IMR-90 (cell line): Measurements from ENCODE around the gene CXCL11. TPM values are rescaled to one million over a fixed set of nuclear protein-coding genes. Genes with fewer than 3 reads are reported as not detected.

Source experiments
- ATAC-seq: fragments of 200-7000 bp; cut with Tn5 transposase; 2 replicates; pipeline ENCODE4 v1.9.1; 2020; ENCODE audit warnings: low read depth, mild to moderate bottlenecking, moderate library complexity
- BruUV-seq: library from RNA; stranded (reverse); fragments of 400-500 nt; replicated peaks from 2 replicates; lab custom pipeline; 2021; lab: Mats Ljungman, UMichigan
- CTCF ChIA-PET: fragments of 300-600 bp; formaldehyde crosslinking; extraction: SDS; loops from one replicate; lab custom pipeline; 2021; ENCODE audit warnings: antibody characterized with exemption; lab: Yijun Ruan, JAX
- POLR2A ChIA-PET: fragments of 300-600 bp; sonication (Branson Sonifier 250); formaldehyde crosslinking; loops from one replicate; lab custom pipeline; 2022; ENCODE audit warnings: antibody characterized with exemption; ENCODE audit not compliant: unreplicated experiment; lab: Charles Lee
- DNase-seq: peaks from one replicate; pipeline ENCODE4 v3.0.0; 2013
- H2AFZ ChIP-seq: replicated peaks from 2 replicates; pipeline ENCODE3; 2013; ENCODE audit warnings: low read length, mild to moderate bottlenecking; ENCODE audit not compliant: poor library complexity
- H2AK5ac ChIP-seq: 2 replicates; pipeline ENCODE4 v1.6.1; 2013; ENCODE audit warnings: low read depth, low read length, inconsistent platforms
- H2AK9ac ChIP-seq: replicated peaks from 2 replicates; pipeline ENCODE3; 2013; ENCODE audit warnings: mild to moderate bottlenecking, low read depth, low read length, moderate library complexity; ENCODE audit not compliant: poor library complexity
- H2BK120ac ChIP-seq: 2 replicates; pipeline ENCODE4 v1.6.1; 2013; ENCODE audit warnings: low read depth, low read length, inconsistent platforms
- H2BK15ac ChIP-seq: 3 replicates; pipeline ENCODE4 v1.6.1; 2013; ENCODE audit warnings: low read depth, low read length, inconsistent platforms
- H2BK20ac ChIP-seq: 2 replicates; pipeline ENCODE4 v1.6.1; 2013; ENCODE audit warnings: low read depth, mild to moderate bottlenecking, inconsistent platforms, low read length, moderate library complexity
- H2BK5ac ChIP-seq: 2 replicates; pipeline ENCODE4 v1.6.1; 2013; ENCODE audit warnings: mild to moderate bottlenecking, low read depth, low read length, inconsistent platforms; ENCODE audit not compliant: poor library complexity, severe bottlenecking
- H3K14ac ChIP-seq: replicated peaks from 2 replicates; pipeline ENCODE4 v1.6.1; 2013; ENCODE audit warnings: low read depth, low read length, inconsistent platforms
- H3K18ac ChIP-seq: 2 replicates; pipeline ENCODE4 v1.6.1; 2013; ENCODE audit warnings: low read depth, low read length, control low read depth
- H3K23ac ChIP-seq: 2 replicates; pipeline ENCODE4 v1.6.1; 2013; ENCODE audit warnings: low read depth, low read length, inconsistent platforms
- H3K27ac ChIP-seq: 2 replicates; pipeline ENCODE4 v1.5.1; 2013; ENCODE audit warnings: mild to moderate bottlenecking, control low read depth, low read length; ENCODE audit not compliant: insufficient read depth
- H3K27me3 ChIP-seq: 2 replicates; pipeline ENCODE4 v1.6.1; 2013; ENCODE audit warnings: low read length; ENCODE audit not compliant: control insufficient read depth, insufficient read depth
- H3K36me3 ChIP-seq: 2 replicates; pipeline ENCODE4 v1.6.1; 2013; ENCODE audit warnings: low read length, mixed read lengths; ENCODE audit not compliant: control insufficient read depth, insufficient read depth
- H3K4ac ChIP-seq: 2 replicates; pipeline ENCODE4 v1.6.1; 2013; ENCODE audit warnings: low read depth, low read length, inconsistent platforms
- H3K4me1 ChIP-seq: 2 replicates; pipeline ENCODE4 v1.6.1; 2013; ENCODE audit warnings: low read length, mixed read lengths; ENCODE audit not compliant: control insufficient read depth, insufficient read depth
- H3K4me2 ChIP-seq: 2 replicates; pipeline ENCODE4 v1.6.1; 2013; ENCODE audit warnings: low read depth, mild to moderate bottlenecking, control low read depth, low read length, moderate library complexity
- H3K4me3 ChIP-seq: 2 replicates; pipeline ENCODE4 v1.5.1; 2013; ENCODE audit warnings: low read depth, mild to moderate bottlenecking, control low read depth, low read length, moderate library complexity; ENCODE audit not compliant: insufficient read depth
- H3K56ac ChIP-seq: 2 replicates; pipeline ENCODE4 v1.6.1; 2013; ENCODE audit warnings: low read length, inconsistent platforms; ENCODE audit not compliant: insufficient read depth; ENCODE audit errors: extremely low read depth
- H3K79me1 ChIP-seq, 2 experiments: 2 replicates each; pipeline ENCODE4 v1.6.1; 2013; ENCODE audit warnings: low read length in 2 of 2, inconsistent platforms in 1 of 2, low read depth in 1 of 2
- H3K9ac ChIP-seq: 2 replicates; pipeline ENCODE4 v1.6.1; 2013; ENCODE audit warnings: low read depth, low read length, control low read depth
- H3K9me1 ChIP-seq: 2 replicates; pipeline ENCODE4 v1.6.1; 2013; ENCODE audit warnings: low read length, inconsistent platforms; ENCODE audit not compliant: insufficient read depth
- H3K9me3 ChIP-seq: 2 replicates; pipeline ENCODE4 v1.6.1; 2013; ENCODE audit warnings: low read length; ENCODE audit not compliant: control insufficient read depth, insufficient read depth
- H4K20me1 ChIP-seq: 2 replicates; pipeline ENCODE4 v1.6.1; 2013; ENCODE audit warnings: low read length, inconsistent platforms; ENCODE audit not compliant: insufficient read depth
- H4K5ac ChIP-seq: 2 replicates; pipeline ENCODE4 v1.6.1; 2013; ENCODE audit warnings: mild to moderate bottlenecking, low read depth, low read length, control low read depth
- H4K8ac ChIP-seq, 2 experiments: 2 replicates each; pipeline ENCODE4 v1.6.1; 2013; ENCODE audit warnings: low read depth in 2 of 2, low read length in 2 of 2, control low read depth in 1 of 2, inconsistent platforms in 1 of 2
- H4K91ac ChIP-seq: 2 replicates; pipeline ENCODE4 v1.6.1; 2013; ENCODE audit warnings: low read depth, low read length, inconsistent platforms; ENCODE audit not compliant: insufficient read depth
- BHLHE40 ChIP-seq: fragments of 150-350 bp; IDR thresholded peaks from 2 replicates; pipeline ENCODE4 v1.6.1; 2016; ENCODE audit warnings: mild to moderate bottlenecking, low read depth, low read length
- CEBPB ChIP-seq: IDR thresholded peaks from 2 replicates; pipeline ENCODE4 v1.6.1; 2012; ENCODE audit warnings: low read depth, low read length, improper control_type of control experiment
- CHD1 ChIP-seq: IDR thresholded peaks from 2 replicates; pipeline ENCODE4 v1.6.1; 2012; ENCODE audit warnings: low read depth, low read length, improper control_type of control experiment
- FOS ChIP-seq: fragments of 150-350 bp; IDR thresholded peaks from 2 replicates; pipeline ENCODE4 v1.6.1; 2016; ENCODE audit warnings: low read depth, low read length
- MAFK ChIP-seq: IDR thresholded peaks from 2 replicates; pipeline ENCODE4 v1.6.1; 2012; ENCODE audit warnings: low read depth, low read length, improper control_type of control experiment
- MAZ ChIP-seq: IDR thresholded peaks from 2 replicates; pipeline ENCODE4 v1.6.1; 2012; ENCODE audit warnings: low read depth, mild to moderate bottlenecking, low read length, improper control_type of control experiment, moderate library complexity, borderline replicate concordance
- MXI1 ChIP-seq: IDR thresholded peaks from 2 replicates; pipeline ENCODE4 v1.6.1; 2012; ENCODE audit warnings: low read depth, mild to moderate bottlenecking, low read length, moderate library complexity, borderline replicate concordance
- NFE2L2 ChIP-seq: fragments of 150-350 bp; IDR thresholded peaks from 2 replicates; pipeline ENCODE4 v1.6.1; 2016; ENCODE audit warnings: low read depth, mild to moderate bottlenecking, low read length
- POLR2A ChIP-seq: IDR thresholded peaks from 2 replicates; pipeline ENCODE4 v1.6.1; 2012; ENCODE audit warnings: mild to moderate bottlenecking, low read depth, low read length
- RAD21 ChIP-seq: IDR thresholded peaks from 2 replicates; pipeline ENCODE4 v1.6.1; 2012; ENCODE audit warnings: low read length, improper control_type of control experiment
- RCOR1 ChIP-seq: IDR thresholded peaks from 2 replicates; pipeline ENCODE4 v1.6.1; 2012; ENCODE audit warnings: mild to moderate bottlenecking, low read length, improper control_type of control experiment; ENCODE audit not compliant: insufficient replicate concordance
- RFX5 ChIP-seq: IDR thresholded peaks from 2 replicates; pipeline ENCODE4 v1.8.0; 2012; ENCODE audit warnings: low read depth, mild to moderate bottlenecking, low read length, moderate library complexity
- SMC3 ChIP-seq: fragments of 150-350 bp; IDR thresholded peaks from 2 replicates; pipeline ENCODE4 v1.6.1; 2016; ENCODE audit warnings: low read depth, mild to moderate bottlenecking, antibody characterized with exemption, low read length, moderate library complexity
- WGBS, 2 experiments: methylation state at CpG; one replicate each; pipeline versions ENCODE4 v1.1.5 to v1.1.7; 2013; ENCODE audit warnings: missing lambda C conversion rate in 2 of 2; ENCODE audit not compliant: insufficient read length in 1 of 2; ENCODE audit errors: extremely low coverage in 2 of 2; 5-methylcytosine and 5-hydroxymethylcytosine counted together
- dilution Hi-C: fragments of 300-500 bp; cut with HindIII; formaldehyde crosslinking; loops from one replicate; pipeline ENCODE4 v1.14.3; 2018; ENCODE audit warnings: low sequenced_read_pairs; ENCODE audit not compliant: unreplicated experiment
- in situ Hi-C: fragments of 300-500 bp; cut with MboI; formaldehyde crosslinking; loops from 3 replicates; pipeline ENCODE4 v1.14.3; 2019; ENCODE audit warnings: low sequenced_read_pairs, inconsistent platforms, mixed read lengths
- intact Hi-C: fragments of 100-400 bp; cut with micrococcal nuclease; formaldehyde crosslinking; loops from 2 replicates; pipeline ENCODE4 v1.10.0; 2022
- polyA plus RNA-seq, 3 experiments: library from polyadenylated mRNA; depleted of rRNA; stranded (reverse); fragments of >200 nt; gene quantifications; 2 replicates each; pipeline ENCODE4 v1.2.3, GENCODE V29; 2012; ENCODE audit warnings: low replicate concordance in 1 of 3
- total RNA-seq: library from RNA; depleted of rRNA; stranded (reverse); fragments of >200 nt; gene quantifications from 2 replicates; pipeline ENCODE4 v1.2.3, GENCODE V29; 2012
- TF ChIP-seq, protein P1 (sequence below): conservative IDR thresholded peaks from 2 replicates; pipeline ENCODE4 v1.5.1; 2012; ENCODE audit warnings: mild to moderate bottlenecking, low read depth, low read length, improper control_type of control experiment
- TF ChIP-seq, protein P2 (sequence below): fragments of 150-350 bp; IDR thresholded peaks from 2 replicates; pipeline ENCODE4 v1.6.1; 2017; ENCODE audit warnings: mild to moderate bottlenecking, antibody characterized with exemption, low read length, low read depth
- TF ChIP-seq, protein P3 (sequence below): fragments of 150-350 bp; IDR thresholded peaks from 2 replicates; pipeline ENCODE4 v1.6.1; 2016; ENCODE audit warnings: low read depth, mild to moderate bottlenecking, low read length, moderate library complexity, borderline replicate concordance

Gene CXCL11
- total and polyA plus RNA-seq, 2 of the 4 experiments (the other 2 are of a cell fraction), result under 0.01 TPM; not detected in 1

- WGBS, 2 experiments, result 83% methylated on average over 1 of the region's 2 CpGs; no CpG with 5 or more reads in 1 of the 2 experiments
- Histone ChIP-seq H3K18ac (no peak overlapping the region), H3K27me3 (peaks cover 13% of the 10 kb centered on the region), H4K20me1 (no peaks in the 10 kb centered on the region), H3K9ac (no peak overlapping the region), H2BK15ac (no peak overlapping the region), H3K4me3 (no peak overlapping the region), H3K4me2 (no peak overlapping the region), H3K4me1 (no peaks in the 10 kb centered on the region), H3K14ac (no peak overlapping the region), H2AFZ (no peak overlapping the region), H3K9me3 (no peaks in the 10 kb centered on the region), H2BK5ac (no peak overlapping the region), H4K91ac (no peak overlapping the region), H3K27ac (no peak overlapping the region), H3K4ac (no peak overlapping the region), H4K8ac (no peak overlapping the region), H2AK9ac (no peak overlapping the region), H4K5ac (no peak overlapping the region), H2BK20ac (no peak overlapping the region), H3K36me3 (no peaks in the 10 kb centered on the region), H2AK5ac (no peak overlapping the region), H3K23ac (no peak overlapping the region), H3K79me1 (no peaks in the 10 kb centered on the region), H3K9me1 (no peaks in the 10 kb centered on the region), H2BK120ac (no peak overlapping the region), H3K56ac (no peak overlapping the region)
- in situ Hi-C loops (no loop called here), dilution Hi-C loops (no loop called here), intact Hi-C loops (no loop called here)
- DNase-seq (no peak), ATAC-seq (no peak)
- TF ChIP-seq SMC3 (no peak), RAD21 (no peak), CHD1 (no peak), MAFK (no peak), RFX5 (no peak), FOS (no peak), MXI1 (no peak), CEBPB (no peak), NFE2L2 (no peak), RCOR1 (no peak), POLR2A (no peak), BHLHE40 (no peak), MAZ (no peak)
- TF ChIP-seq, protein P1, sequence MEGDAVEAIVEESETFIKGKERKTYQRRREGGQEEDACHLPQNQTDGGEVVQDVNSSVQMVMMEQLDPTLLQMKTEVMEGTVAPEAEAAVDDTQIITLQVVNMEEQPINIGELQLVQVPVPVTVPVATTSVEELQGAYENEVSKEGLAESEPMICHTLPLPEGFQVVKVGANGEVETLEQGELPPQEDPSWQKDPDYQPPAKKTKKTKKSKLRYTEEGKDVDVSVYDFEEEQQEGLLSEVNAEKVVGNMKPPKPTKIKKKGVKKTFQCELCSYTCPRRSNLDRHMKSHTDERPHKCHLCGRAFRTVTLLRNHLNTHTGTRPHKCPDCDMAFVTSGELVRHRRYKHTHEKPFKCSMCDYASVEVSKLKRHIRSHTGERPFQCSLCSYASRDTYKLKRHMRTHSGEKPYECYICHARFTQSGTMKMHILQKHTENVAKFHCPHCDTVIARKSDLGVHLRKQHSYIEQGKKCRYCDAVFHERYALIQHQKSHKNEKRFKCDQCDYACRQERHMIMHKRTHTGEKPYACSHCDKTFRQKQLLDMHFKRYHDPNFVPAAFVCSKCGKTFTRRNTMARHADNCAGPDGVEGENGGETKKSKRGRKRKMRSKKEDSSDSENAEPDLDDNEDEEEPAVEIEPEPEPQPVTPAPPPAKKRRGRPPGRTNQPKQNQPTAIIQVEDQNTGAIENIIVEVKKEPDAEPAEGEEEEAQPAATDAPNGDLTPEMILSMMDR, result no peak
- TF ChIP-seq, protein P2, sequence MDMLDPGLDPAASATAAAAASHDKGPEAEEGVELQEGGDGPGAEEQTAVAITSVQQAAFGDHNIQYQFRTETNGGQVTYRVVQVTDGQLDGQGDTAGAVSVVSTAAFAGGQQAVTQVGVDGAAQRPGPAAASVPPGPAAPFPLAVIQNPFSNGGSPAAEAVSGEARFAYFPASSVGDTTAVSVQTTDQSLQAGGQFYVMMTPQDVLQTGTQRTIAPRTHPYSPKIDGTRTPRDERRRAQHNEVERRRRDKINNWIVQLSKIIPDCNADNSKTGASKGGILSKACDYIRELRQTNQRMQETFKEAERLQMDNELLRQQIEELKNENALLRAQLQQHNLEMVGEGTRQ, result no peak
- TF ChIP-seq, protein P3, sequence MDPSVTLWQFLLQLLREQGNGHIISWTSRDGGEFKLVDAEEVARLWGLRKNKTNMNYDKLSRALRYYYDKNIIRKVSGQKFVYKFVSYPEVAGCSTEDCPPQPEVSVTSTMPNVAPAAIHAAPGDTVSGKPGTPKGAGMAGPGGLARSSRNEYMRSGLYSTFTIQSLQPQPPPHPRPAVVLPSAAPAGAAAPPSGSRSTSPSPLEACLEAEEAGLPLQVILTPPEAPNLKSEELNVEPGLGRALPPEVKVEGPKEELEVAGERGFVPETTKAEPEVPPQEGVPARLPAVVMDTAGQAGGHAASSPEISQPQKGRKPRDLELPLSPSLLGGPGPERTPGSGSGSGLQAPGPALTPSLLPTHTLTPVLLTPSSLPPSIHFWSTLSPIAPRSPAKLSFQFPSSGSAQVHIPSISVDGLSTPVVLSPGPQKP, result no peak
- ChIA-PET CTCF (no interaction called here), POLR2A (no interaction called here)
- no TSS peak for BruUV-seq
Measured at GRCh38 chr4:76055016-76055415, 19.1 kb upstream of the CXCL11 start.
